Transverse colon (tissue), 4 donors: Measurements from ENCODE around the gene COQ3. TPM values are rescaled to one million over a fixed set of nuclear protein-coding genes. Genes with fewer than 3 reads are reported as not detected.
A peak's percentile ranks its signal among the peaks of the same experiment; 100 is the strongest.

Source experiments
- DNase-seq: peaks from one replicate; pipeline ENCODE4 v3.0.0-alpha.2; 2019
- H3K27ac ChIP-seq, 4 donors: fragments of 200-600 bp; sonication (generic); 2 replicates each; pipeline ENCODE4 v1.5.1; 2016 to 2018; ENCODE audit warnings: inconsistent platforms in 4 of 4
- H3K27me3 ChIP-seq: fragments of 200-600 bp; sonication (generic); 2 replicates; pipeline ENCODE4 v1.5.1; 2017; ENCODE audit warnings: inconsistent platforms
- H3K36me3 ChIP-seq, 4 donors: fragments of 200-600 bp; sonication (generic); 2 replicates each; pipeline ENCODE4 v1.5.1; 2017 to 2019; ENCODE audit warnings: inconsistent platforms in 4 of 4
- H3K4me1 ChIP-seq, 4 donors: fragments of 200-600 bp; sonication (generic); 2 replicates each; pipeline ENCODE4 v1.5.1; 2017 to 2020; ENCODE audit warnings: inconsistent platforms in 4 of 4
- H3K4me3 ChIP-seq, 4 donors: fragments of 200-600 bp; sonication (generic); 1 replicate in 1 of 4; 2 replicates in 3 of 4; pipeline versions ENCODE4 v1.5.1 to v1.6.1; 2017 to 2019; ENCODE audit warnings: inconsistent platforms in 4 of 4
- H3K9me3 ChIP-seq, 2 donors: fragments of 200-600 bp; sonication (generic); 2 replicates each; pipeline ENCODE4 v1.5.1; 2017 to 2019; ENCODE audit warnings: inconsistent platforms in 2 of 2
- EP300 ChIP-seq: sonication (generic); formaldehyde crosslinking; IDR thresholded peaks from one replicate; pipeline ENCODE4 v1.6.1; 2017; ENCODE audit warnings: antibody characterized with exemption, low read depth
- POLR2A ChIP-seq: fragments of 450-650 bp; IDR thresholded peaks from one replicate; pipeline ENCODE4 v1.6.1; 2016; ENCODE audit warnings: antibody characterized with exemption, mild to moderate bottlenecking, moderate library complexity
- POLR2AphosphoS5 ChIP-seq, 3 donors: sonication (generic); formaldehyde crosslinking; IDR thresholded peaks; one replicate each; pipeline ENCODE4 v1.6.1; 2016; ENCODE audit warnings: antibody characterized with exemption in 3 of 3
- WGBS, 2 donors: methylation state at CpG; one replicate each; pipeline ENCODE4 v1.1.5; 2018; ENCODE audit warnings: low coverage in 1 of 2; 5-methylcytosine and 5-hydroxymethylcytosine counted together
- in situ Hi-C, 4 donors: fragments of 200-750 bp; cut with MboI; loops; one replicate each; pipeline versions ENCODE4 v1.15.0 to v1.15.1; 2017; ENCODE audit warnings: low sequenced_read_pairs in 3 of 4, low pct_ligation_motif_present in 1 of 4, low pct_unique_long_range_greater_than_20kb in 1 of 4
- intact Hi-C: fragments of 100-400 bp; cut with DNase I; formaldehyde crosslinking; loops from one replicate; pipeline ENCODE4 v1.15.1; 2023; ENCODE audit warnings: low total_unique reads
- total RNA-seq, 4 donors: library from RNA; depleted of rRNA; stranded (reverse); fragments of >200 nt; gene quantifications; one replicate each; pipeline ENCODE4 v1.1.0, GENCODE V29; 2016
- TF ChIP-seq, protein P1 (sequence below), 5 experiments: fragments of 200-600 bp in 3 of 5; fragments of 450-650 bp in 2 of 5; sonication (generic) in 3 of 5; IDR thresholded peaks; 1 replicate in 2 of 5; 2 replicates in 3 of 5; pipeline ENCODE4 v1.5.1; 2016 to 2017; ENCODE audit warnings: antibody characterized with exemption in 5 of 5, inconsistent platforms in 3 of 5, mild to moderate bottlenecking in 2 of 5, moderate library complexity in 1 of 5

COQ3 gene
- total RNA-seq, 4 donors from 2014 or later = 4.9 to 5.1 TPM; not detected in 2

DNA sequence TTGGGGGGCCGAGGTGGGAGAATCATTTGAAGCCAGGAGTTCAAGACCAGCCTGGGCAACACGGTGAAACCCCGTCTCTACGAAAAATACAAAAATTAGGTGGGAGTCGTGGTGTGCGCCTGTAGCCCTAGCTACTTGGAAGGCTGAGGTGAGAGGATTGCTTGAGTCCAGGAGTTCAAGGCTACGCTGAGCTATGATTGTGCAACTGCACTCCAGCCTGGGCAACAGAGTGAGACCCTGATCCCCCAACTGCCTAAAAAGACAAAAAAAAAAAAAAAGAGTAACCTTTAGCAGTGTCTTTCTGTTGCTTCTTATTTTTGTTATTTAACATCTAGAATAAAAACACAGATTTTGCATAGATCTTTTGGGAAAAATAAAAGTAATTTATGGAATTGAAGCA is 13.1 kb upstream of the COQ3 start:
- H3K27me3 ChIP-seq = no peaks in the 10 kb centered on the region
- DNase-seq = no peak
- peaks cover 0 to 81% (median 31%) of the 10 kb centered on the region in 4 donors for H3K36me3 ChIP-seq
- WGBS, 2 donors = 78 to 81% methylated on average over 5 to 7 of the region's 7 CpGs
- intact Hi-C loops (no loop called here), in situ Hi-C loops (no loop called here)
- peaks cover 0 to 15% (median 0%) of the 10 kb centered on the region in 4 donors for H3K4me1 ChIP-seq
- H3K27ac ChIP-seq = no peak overlapping the region
- TF ChIP-seq EP300 (no peak), POLR2A (no peak), POLR2AphosphoS5 (IDR thresholded peaks at IDR 0.05) (no peak)
- TF ChIP-seq, protein P1, sequence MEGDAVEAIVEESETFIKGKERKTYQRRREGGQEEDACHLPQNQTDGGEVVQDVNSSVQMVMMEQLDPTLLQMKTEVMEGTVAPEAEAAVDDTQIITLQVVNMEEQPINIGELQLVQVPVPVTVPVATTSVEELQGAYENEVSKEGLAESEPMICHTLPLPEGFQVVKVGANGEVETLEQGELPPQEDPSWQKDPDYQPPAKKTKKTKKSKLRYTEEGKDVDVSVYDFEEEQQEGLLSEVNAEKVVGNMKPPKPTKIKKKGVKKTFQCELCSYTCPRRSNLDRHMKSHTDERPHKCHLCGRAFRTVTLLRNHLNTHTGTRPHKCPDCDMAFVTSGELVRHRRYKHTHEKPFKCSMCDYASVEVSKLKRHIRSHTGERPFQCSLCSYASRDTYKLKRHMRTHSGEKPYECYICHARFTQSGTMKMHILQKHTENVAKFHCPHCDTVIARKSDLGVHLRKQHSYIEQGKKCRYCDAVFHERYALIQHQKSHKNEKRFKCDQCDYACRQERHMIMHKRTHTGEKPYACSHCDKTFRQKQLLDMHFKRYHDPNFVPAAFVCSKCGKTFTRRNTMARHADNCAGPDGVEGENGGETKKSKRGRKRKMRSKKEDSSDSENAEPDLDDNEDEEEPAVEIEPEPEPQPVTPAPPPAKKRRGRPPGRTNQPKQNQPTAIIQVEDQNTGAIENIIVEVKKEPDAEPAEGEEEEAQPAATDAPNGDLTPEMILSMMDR (IDR thresholded peaks at IDR 0.05) = no peak
- no peak overlapping the region for H3K4me3 ChIP-seq
- no peaks in the 10 kb centered on the region for H3K9me3 ChIP-seq

DNA sequence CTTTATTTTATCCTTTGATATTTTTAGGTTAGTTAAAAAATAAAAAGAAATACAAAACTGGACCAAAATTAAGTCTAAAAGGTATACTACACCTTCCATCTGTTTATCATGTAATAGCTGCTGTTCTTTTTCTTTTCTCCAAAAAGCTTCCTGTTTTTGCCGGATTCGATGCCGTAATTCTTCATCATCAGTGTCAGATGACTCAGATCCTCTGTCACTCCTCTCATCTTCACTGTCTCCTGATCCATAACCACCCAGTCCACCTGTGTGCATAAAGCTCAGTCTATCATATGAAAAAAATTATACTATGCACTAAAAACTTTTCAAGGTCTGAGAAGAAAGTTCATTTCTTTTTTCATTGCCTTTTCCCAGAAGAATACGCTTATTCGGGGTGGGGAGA is 8.5 kb upstream of the COQ3 start:
- H3K4me1 ChIP-seq = no peaks in the 10 kb centered on the region
- no peak for TF ChIP-seq POLR2A
- TF ChIP-seq EP300 = no peak
- DNase-seq = no peak
- H3K27ac ChIP-seq = no peak overlapping the region
- H3K4me3 ChIP-seq = no peak overlapping the region
- in situ Hi-C loops (no loop called here), intact Hi-C loops (no loop called here)
- H3K27me3 ChIP-seq = no peaks in the 10 kb centered on the region
- H3K9me3 ChIP-seq = no peaks in the 10 kb centered on the region
- 93 to 94% methylated on average over 5 of the region's 5 CpGs for WGBS, 2 donors
- peaks cover 0 to 94% (median 42%) of the 10 kb centered on the region in 4 donors for H3K36me3 ChIP-seq

DNA sequence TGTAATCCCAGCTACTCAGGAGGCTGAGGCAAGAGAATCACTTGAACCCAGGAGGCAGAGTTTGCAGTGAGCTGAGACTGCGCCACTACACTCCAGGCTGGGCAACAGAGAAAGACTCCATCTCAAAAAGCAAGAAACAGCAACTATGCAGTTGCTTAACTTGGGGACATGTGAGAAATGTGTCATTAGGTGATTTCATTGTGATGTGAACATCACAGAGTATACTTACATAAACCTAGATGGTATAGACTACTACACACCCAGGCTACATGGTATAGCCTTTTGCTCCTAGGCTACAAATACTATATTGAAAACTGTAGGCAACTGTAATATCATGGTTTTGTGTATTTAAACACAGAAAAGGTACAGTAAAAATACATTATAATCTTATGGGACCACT is 3.3 kb upstream of the COQ3 start:
- in situ Hi-C loops (no loop called here), intact Hi-C loops (loop anchor here (5.0 to 10.0 kb wide), 2 partner anchors 62 to 1015 kb away; no protein-coding TSS in a partner anchor)
- Histone ChIP-seq H3K4me1 (peaks cover 0 to 10% (median 1%) of the 10 kb centered on the region in 4 donors), H3K27me3 (no peaks in the 10 kb centered on the region), H3K27ac (no peak overlapping the region), H3K9me3 (no peaks in the 10 kb centered on the region), H3K36me3 (peaks cover 0 to 44% (median 17%) of the 10 kb centered on the region in 4 donors), H3K4me3 (no peak overlapping the region)
- no peak for DNase-seq
- TF ChIP-seq, protein P1 (IDR thresholded peaks at IDR 0.05) = no peak
- no peak for TF ChIP-seq EP300
- no peak for TF ChIP-seq POLR2AphosphoS5 (IDR thresholded peaks at IDR 0.05)
- no peak for TF ChIP-seq POLR2A
- WGBS, 2 donors = 60 to 95% methylated on average over 1 of the region's 1 CpG

DNA sequence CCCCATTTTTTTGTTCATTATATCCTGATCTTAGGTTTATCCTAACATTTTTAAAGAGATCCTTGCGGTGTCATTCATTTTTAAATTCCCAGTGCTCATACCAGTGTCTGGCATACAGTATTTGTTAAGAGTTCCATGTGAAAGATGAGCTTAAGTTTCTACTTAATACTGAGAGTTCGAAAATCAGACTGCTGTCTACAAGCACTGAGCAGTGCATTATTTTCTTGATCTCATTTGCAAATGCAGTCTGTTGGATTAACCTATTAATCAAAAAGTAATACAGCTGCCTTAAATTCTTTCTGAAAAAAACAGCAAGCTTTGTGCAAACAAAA is 663 bp downstream of the COQ3 start:
- Histone ChIP-seq H3K27me3 (no peaks in the 10 kb centered on the region), H3K27ac (peak overlapping the region; percentile 83 to 88 (median 86)), H3K36me3 (peaks cover 0 to 6% (median 0%) of the 10 kb centered on the region in 4 donors), H3K9me3 (no peaks in the 10 kb centered on the region), H3K4me3 (peak overlapping the region; percentile 74 to 89 (median 78)), H3K4me1 (peaks cover 0 to 10% (median 1%) of the 10 kb centered on the region in 4 donors)
- intact Hi-C loops = loop anchor here (10.0 kb wide), 1 partner anchor 59 kb away; no protein-coding TSS in a partner anchor
- WGBS, 2 donors = 20 to 24% methylated on average over 2 of the region's 2 CpGs
- in situ Hi-C loops = no loop called here
- no peak for DNase-seq
- TF ChIP-seq POLR2AphosphoS5 (IDR thresholded peaks at IDR 0.05) = no peak
- TF ChIP-seq, protein P1 (IDR thresholded peaks at IDR 0.05) = no peak
- no peak for TF ChIP-seq EP300
- no peak for TF ChIP-seq POLR2A

DNA sequence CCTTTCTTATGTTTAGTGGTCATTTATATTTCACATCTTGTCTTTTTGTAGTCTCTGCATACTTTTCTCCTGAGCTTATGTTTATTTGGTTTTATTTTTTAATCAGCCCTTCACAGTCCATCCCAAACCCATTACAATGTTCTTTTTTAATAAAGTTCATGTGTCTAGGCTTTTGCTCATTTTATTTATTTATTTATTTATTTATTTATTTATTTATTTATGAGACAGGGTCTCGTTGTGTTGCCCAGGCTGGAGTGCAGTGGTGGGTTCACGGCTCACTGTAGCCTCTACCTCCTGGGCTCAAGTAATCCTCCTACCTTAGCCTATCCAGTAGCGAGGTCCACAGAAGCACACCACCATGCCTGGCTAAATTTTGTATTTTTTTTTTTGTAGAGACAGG is 3.1 kb downstream of the COQ3 start:
- H3K4me1 ChIP-seq = peaks cover 0 to 10% (median 1%) of the 10 kb centered on the region in 4 donors
- in situ Hi-C loops (no loop called here), intact Hi-C loops (loop anchor here (10.0 kb wide), 1 partner anchor 56 kb away; no protein-coding TSS in a partner anchor)
- H3K9me3 ChIP-seq = no peaks in the 10 kb centered on the region
- DNase-seq = no peak
- H3K27ac ChIP-seq = no peak overlapping the region
- H3K27me3 ChIP-seq = no peaks in the 10 kb centered on the region
- H3K4me3 ChIP-seq = no peak overlapping the region
- no peaks in the 10 kb centered on the region for H3K36me3 ChIP-seq
- 91 to 96% methylated on average over 3 of the region's 3 CpGs for WGBS, 2 donors
- no peak for TF ChIP-seq POLR2AphosphoS5 (IDR thresholded peaks at IDR 0.05)
- no peak for TF ChIP-seq EP300
- no peak for TF ChIP-seq POLR2A
- TF ChIP-seq, protein P1 (IDR thresholded peaks at IDR 0.05) = no peak
